ENCODE data around the gene LARP1.

DNA sequence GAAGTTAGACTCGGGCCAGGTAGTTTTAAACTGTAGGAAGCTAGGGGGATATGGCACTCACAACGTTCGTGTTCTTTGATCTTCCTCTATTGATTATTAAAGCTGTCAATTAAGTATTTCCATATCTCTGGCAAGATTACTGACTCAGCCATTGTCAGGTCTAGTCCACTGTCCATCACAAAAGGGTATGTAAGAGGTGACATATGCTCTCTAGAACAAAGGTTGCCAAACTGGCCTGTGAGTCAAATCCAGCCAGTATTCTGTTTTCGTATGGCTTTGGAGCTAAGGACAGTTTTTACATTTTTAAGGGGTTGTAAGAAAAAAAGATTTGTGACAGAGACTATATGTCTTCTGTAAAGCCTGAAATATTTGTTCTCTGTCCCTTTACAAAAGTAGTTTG is 51.0 kb downstream of the LARP1 start:
- TF ChIP-seq, protein P1, sequence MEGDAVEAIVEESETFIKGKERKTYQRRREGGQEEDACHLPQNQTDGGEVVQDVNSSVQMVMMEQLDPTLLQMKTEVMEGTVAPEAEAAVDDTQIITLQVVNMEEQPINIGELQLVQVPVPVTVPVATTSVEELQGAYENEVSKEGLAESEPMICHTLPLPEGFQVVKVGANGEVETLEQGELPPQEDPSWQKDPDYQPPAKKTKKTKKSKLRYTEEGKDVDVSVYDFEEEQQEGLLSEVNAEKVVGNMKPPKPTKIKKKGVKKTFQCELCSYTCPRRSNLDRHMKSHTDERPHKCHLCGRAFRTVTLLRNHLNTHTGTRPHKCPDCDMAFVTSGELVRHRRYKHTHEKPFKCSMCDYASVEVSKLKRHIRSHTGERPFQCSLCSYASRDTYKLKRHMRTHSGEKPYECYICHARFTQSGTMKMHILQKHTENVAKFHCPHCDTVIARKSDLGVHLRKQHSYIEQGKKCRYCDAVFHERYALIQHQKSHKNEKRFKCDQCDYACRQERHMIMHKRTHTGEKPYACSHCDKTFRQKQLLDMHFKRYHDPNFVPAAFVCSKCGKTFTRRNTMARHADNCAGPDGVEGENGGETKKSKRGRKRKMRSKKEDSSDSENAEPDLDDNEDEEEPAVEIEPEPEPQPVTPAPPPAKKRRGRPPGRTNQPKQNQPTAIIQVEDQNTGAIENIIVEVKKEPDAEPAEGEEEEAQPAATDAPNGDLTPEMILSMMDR (conservative IDR thresholded peaks at IDR 0.05), result no peak
- no peak for TF ChIP-seq EZH2 (IDR thresholded peaks at IDR 0.05; ENCODE audit: low read depth)
